NCI-H510A (cell line): Measurements from ENCODE around the gene THADA.

Experiments
- DNase-seq: peaks from one replicate; lab custom pipeline; 2025; lab: John Stamatoyannopoulos, UW

Gene THADA

DNA sequence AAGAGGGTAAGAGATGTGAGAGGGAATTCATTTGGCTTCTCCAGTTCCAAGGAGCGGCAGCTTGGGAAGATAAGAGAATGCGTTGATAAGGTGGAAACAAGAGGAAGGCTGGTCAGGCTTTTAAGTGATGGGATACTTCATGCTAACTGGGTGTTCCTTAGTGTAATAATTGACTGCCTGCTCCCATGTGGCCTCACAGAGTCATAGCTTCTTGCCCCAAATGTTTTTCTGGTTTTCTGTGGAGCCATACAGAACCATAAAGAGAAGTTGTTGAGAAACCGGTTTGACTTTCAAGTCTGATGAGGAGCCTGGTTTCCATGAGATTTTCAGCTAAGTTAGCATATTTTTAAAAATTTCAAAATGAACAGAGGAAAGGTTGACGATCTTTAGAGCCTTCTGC is 272.0 kb downstream of the THADA start:
- DNase-seq: no peak

DNA sequence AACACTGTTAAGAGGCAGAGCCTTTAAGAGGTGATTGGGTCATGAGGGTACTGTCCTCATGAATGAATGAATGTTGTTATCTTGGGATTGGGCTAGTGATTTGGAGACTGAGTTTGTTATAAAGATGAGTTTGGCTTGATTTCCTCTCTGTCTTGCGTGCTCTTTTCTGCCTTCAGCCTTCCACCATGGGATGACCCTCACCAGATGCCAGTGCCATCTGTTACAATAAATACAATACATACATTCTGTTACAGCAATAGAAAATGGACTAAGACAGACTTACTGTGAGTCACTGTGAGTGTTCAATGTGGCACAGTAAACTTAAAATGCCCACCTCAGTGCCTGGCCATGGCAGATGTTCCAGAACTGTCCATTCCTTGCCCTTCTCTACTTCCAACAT is 274.4 kb downstream of the THADA start:
- no peak for DNase-seq

DNA sequence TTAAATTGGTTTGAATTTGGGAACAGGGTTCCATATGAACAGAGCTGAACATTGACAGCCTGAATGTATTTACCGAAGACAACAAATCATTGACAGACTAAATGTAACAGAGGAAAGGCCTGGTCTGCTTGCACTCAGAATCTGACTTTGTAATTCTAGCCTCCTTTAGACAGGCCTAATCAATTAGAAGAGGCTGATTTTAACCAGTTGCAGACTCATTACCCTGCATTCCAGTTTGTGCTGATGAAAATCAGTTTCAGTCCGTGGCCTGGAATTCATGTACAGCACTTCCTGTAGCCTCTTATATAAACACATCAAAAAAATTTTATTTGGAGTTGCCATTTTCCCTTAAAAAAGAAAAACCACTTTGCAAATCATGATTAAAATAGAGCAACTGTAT is 276.3 kb downstream of the THADA start:
- no peak for DNase-seq

DNA sequence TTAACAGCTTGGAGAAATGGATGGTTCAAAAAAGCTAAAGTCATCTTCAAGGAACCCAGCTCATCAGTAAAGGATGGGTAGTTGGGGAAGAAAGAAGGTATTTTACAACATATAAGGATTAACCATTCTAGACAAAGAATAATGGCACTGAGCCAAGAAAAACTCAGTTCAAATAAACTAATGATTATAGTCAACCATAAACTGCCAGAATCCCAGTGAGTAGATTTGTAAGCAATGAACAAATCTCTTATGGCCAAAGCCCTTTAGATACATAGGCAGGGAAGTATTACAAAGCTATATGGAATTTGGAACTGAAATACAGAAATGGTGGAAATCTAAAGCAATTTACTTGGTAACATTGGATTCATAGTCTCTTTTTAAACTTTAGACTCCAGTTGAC is 277.0 kb downstream of the THADA start:
- DNase-seq: no peak

DNA sequence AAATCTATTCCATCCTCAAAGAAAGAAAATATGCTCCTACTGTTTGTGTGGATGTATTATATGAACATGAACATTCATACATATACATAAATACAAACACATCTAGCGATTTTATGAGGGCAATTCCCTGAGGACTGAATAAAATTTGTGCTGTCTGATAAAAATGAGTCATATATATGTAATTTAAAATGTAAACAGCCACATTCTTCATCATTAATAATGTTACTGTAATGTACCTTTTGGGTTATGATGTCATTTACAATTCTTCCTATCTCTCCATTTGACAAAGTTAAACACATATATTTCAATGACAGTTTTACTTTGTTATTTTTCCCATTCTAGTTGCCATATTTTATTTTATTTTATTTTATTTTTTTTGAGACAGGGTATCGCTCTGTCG is 278.2 kb downstream of the THADA start:
- no peak for DNase-seq

DNA sequence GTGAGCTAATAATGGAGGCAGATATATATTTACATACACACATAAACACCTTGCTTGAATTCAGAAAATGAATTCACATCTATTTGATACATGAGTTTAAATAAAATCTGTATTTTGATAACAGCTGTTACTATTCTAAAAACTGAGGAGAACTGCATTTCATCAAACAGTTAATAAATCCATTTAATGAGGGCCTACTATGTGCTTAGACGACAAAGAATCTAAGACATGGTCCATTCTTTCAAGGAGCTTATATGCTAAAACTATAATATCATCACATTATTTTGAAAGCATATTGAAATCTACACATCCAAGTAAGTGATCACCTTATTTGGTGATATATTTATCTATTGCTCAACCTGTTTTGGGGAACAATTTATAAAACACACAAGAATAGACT is 278.6 kb downstream of the THADA start:
- no peak for DNase-seq

DNA sequence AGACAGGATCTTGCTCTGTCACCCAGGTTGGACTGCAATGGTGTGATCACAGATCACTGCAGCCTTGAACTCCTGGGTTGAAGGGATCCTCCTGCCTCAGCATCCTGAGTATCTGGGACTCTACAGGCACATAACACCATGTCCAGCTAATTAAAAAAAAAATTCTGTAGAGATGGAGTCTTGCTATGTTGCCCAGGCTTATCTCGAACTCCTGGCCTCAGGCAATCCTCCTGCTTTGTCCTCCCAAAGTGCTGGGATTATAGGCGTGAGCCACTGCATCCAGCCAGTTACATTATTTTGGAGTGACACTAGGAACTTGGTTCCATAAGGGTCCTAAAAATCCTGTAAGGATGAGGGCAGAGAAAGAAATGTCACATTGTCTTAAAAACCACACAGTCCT is 280.4 kb downstream of the THADA start:
- no peak for DNase-seq

DNA sequence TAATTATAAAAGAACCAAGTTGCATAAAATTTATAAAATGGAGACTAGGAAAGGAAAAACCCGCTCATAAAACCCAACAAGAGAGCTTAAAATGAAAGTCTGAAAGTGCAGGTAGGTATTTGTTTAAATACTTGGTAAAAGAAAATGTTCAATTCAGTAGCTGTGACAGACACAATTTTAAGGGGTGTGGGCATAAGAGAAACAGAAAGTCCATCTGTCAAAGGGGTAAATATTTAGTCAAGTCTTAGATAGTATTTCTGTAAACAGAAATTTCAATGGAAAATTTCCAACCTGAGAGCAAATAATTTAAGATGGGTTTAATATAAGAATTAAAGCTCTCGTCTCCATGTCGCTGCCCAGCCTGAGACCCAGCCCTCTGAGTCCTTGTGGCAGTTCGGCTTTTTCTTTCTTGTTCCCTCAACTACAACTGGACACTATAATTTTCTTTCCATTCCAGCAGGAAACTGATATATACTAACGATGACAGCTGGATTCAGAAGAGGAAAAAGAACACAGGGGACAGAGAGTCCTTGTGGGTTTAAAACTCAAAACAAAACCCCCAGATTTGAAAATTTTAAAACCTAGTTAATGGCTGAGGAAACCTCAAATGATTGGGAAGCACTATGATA is 281.4 kb downstream of the THADA start:
- DNase-seq: no peak

DNA sequence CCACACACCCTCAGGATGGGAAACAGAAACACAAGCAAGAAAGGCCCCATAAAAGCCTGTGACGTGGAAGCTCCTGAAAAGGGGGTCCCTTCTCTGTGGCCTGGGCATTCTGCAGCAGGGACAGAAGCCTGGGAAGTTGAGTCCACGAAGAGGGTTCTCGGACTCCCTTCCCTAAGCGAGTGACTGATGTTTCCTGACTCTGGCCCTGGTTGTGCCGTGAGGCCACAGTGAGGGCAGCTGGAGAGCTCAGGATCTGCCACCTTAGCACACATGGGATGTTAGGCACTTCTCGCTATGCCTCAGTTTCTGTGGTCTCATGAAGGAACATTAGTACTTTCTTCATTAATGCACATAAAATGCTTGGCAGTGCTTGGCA is 282.2 kb downstream of the THADA start:
- DNase-seq: no peak

DNA sequence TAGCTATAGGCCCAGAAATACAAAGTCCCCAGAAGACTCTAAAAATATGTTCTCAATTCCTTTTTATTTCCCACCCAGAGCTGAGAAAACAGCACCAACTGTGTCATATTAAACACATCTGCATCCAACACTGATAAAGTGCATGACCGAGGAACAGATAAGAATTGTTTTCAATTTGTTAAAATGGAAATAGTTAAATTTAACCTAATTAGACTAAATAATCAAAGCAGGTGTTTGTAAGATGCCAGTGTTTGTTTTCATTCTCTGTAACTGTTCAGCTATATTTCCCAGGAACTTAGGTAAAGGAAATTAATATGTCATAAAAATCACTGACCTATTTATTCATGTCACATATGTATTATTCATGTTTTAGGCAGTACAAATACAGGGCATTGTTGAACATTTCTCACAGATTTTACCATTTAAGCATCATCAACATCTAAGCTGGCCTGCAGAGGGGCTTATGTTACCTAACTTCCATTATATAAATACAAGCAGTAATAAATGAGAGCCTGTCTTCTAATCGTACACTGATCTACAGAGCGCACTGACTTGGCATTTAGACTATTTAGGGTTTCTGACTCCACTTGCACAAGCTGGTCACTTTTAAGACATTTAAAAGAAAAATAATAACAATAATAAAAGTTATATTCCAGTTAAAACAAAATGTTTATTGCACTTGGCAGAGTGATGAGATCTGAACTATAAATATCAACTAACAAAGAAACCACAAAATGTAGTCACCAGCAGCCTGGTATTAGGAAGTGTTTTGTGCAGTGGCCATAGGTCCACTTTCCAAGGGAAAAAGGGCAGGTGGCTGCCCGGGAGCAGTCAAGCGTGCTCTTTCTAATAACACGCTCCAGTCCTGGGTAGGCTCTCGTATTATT is 282.8 kb downstream of the THADA start:
- peak; percentile 29 for DNase-seq

DNA sequence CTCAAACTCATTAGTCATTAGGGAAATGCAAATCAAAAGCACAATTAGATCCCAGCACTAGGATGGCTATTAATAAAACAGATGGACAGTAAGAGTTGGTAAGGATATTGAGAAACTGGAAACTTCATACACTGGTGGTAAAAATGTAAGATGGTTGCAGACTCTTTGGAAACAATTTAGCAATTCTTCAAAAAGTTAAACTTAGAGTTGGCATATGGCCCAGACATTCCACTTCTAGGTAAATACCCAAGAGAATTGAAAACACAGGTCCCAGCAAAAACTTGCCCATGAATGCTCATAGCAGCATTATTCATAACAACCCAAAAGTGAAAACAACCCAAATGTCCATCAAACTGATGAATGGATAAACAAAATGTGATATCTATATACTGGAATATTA is 284.6 kb downstream of the THADA start:
- no peak for DNase-seq

DNA sequence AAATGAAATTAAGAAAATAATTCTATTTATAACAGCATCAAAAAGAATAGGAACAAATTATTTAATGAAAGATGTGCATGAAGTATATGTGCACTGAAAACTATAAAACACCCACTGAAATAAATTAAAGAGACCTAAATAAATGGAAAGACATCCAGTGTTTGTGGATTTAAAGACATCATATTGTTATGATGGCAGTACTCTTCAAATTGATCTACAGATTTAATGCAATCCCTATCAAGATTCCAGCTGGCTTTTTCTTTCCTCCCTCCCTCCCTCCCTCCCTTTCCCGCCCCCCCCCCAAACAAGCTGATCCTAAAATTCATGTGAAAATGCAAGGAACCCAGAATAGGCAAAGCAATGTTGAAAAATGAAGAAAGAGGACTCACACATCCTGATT is 285.9 kb downstream of the THADA start:
- no peak for DNase-seq

DNA sequence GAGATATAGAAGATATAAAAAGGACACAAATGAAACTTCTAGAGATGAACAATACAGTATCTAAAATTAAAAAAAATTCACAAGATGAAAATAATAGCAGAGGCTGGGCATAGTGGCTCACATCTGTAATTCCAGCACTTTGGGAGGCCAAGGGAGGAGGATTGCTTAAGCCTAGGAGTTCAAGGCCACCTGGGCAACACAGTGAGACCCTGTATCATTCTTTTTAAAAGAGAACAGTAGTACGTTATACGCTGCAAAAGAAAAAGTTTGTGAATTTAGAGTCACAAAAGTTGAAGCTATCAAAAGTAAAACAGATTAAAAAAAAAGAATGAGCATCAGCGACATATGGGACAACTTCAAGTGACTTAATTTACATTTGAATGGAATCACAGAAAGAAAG is 287.9 kb downstream of the THADA start:
- DNase-seq: no peak

DNA sequence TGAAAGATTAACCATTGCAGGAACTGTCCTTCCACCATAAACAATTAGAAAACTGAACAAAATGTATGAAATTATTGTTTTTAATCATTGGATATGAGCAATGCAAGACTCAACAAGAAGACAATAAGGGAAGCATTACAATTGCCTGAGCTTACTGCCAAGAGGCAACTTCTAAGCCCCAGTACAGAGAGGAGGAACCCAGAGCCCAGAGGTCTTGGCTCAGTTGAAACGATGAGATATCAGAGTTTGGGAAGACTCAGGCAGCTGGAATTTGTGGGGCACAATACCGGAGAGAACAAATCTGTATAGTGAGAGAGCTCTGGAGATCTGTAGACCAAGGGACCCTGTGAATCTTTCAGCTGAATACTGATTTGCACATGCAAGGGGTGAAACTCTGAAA is 288.8 kb downstream of the THADA start:
- DNase-seq: no peak

DNA sequence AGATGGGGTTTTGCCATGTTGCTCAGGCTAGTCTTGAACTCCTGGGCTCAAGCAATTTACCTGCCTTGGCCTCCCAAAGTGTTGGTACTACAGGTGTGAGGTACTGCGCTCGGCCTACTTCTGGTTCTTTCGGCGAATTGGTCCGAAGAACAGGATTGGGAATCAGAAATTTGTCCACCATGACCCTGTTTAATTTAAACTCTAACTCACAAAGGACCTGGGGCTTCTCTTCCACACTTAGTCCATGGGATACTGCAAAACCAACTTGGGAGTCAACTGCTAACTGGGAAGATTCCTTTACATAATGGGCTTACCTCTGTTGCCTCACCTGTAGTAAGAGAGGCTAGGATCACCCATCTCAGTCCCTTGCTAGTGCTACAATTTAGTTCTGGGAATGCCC is 289.6 kb downstream of the THADA start:
- no peak for DNase-seq

DNA sequence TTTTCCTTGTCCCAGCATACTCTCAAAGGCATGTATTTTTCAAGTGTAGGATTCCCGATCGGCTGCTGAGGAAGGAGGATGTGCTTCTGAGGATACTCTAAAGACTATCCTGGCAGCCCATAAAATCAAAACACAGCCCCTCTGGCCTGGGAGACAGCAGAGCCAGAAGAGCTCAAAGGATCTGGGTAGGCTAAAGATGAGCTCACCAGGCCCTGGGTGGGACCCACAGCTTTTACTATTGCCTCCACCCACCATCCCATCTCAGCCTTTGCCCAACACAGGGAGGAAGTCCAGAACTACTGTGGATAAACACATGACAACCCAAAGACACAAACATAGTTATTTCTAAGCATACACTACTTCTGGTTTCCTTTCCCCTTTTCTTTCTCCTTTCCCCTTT is 290.3 kb downstream of the THADA start:
- no peak for DNase-seq

DNA sequence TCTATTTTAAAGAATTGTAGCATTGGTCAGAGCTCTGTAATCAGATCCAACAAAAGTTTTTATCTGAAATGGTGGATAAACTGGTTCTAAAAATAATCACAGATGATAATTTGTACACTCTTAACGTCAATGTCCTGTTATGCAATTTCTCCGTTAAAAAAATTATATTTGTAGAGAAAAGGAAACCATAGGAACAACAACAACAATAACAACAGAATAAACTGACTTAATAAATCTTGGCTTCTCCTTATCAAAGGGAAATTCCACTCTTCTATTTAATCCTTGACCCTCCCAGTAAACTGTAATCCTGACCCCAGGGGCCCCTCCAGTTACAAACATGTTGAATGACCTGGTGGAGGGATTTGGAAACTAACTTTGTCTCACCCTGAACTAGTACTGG is 290.8 kb downstream of the THADA start:
- no peak for DNase-seq

DNA sequence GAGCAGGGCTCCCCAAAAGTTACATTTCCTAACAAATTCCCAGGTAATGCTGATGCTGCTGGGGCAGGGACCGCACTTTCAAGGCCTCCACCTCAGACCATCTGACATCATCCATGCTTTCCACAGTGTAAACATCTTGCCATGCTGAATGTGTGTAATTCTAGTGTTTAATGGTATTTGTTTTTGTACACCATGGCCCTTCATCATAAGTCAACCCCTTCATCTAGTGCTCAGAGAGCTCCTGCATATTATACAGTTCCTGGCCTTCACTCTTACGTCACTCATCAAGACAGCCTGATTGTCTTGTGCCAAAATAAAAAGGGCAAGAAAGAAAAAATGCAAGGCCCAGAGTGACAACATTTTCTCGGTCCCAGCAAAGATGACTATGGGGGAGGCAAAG is 291.9 kb downstream of the THADA start:
- DNase-seq: no peak

DNA sequence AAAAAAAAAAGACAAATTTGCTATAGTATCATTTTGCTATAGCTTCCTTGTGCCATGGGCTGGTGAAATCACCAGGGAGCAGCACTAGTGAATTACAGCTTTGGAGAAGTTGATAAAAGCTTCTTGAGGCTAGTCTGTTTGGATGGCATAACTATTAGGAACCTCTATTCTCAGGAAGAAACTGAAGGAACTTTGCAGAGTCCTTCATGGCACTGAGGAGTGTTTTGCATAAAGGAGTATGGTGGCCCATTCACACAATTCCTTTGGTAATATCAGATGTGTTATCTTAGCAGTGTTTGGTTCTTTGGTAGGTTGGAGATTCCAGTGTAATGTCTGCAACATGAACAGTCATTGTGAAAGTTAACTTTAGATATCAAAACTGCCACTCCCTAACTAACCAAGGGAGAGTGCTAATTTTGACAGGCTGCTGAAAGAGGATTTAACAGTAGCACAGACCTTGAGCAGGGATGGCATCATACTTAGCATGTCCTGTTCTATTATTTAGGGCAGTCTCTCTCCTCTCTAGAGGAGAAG is 292.8 kb downstream of the THADA start:
- no peak for DNase-seq

DNA sequence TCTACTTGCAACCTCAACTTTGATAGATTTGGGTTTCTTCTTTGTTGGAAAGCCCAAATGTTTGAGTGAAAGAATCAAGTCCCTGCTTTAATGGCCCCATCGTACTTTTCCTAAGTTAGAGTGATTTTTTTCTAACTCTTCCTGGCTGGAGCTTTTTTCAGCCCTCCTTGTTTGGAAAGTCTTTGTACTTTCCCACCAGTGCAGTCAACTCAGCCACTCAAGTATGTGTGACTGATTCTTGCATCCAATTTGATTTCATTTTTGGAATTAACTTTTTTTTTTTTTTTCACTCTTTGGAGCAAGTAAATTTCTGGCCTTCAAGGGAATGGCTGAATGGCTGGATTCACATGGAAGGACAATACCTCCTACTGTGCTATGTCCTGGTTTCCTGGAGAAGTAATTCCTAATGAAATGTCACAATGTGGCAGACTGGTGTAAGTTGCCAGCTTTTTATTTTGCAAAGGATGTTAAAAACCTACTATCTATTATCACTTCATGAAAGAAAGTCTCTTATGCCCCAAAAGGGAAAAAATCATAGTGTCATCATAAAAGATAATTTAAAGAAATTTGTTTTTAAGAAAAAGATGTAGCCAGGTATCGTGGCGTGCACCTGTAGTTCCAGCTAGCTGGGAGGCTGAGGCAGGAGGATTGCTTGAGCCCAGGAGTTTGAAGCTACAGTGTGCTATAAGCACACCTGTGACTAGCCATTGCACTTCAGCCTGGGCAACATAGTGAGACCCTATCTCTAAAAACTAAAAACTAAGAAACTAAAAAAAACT is 293.5 kb downstream of the THADA start:
- DNase-seq: no peak

DNA sequence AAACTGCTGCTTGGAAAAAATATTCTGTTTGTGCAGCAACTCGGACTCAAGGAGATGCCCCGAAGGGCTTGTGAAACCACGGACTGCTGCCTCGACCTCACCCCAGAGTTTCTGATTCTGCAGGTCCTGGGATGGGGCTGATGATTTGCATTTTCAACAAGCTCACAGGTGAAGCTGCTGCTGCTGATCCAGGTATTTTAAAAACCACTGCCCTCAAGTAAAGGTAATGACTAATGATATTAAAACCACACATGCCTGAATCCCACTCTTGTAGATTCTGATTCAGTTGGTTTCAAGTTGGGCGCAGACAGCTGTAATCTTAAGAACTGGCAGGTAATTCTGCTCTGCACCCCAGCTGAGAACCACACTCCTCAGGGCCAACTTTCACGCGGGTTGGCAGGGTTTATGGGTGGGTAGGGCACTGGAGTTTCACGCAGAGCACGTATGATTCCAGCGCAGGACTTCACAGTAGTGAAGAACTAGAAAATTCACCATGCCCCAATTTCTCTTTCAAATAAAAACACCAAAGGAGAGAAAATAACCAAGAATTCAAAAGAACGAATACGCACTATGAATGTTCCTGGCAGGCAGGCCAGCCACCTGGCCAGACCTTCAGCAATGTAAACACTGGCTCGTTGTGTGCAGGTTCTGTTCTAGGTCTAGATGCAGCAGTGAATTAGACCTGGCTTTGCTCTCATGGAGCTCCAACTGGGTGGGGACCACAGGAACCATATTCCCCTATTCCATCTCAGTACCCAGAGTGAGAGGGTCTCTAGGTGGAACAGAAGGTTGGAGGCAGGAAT is 294.9 kb downstream of the THADA start:
- no peak for DNase-seq

DNA sequence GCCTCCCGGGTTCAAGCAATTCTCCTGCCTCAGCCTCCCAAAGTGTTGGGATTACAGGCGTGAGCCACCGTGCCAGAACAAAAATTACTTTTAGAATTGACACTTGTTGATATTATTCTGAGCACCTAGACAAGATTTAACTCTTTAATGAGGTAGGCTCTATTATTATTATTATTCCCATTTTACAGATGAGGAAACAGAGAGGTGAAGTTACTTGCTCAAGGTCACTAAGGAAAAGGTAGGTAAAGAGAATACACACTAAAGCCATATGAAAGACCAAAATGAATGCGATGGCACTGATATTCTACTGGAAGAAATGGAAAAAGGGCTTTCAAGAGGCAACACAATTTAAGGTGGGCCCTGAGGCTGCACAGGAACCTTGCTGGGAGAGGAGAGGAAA is 295.6 kb downstream of the THADA start:
- DNase-seq: no peak
